Endodermal cell (in vitro differentiated cells): Measurements from ENCODE around the gene ELP4. TPM values are rescaled to one million over a fixed set of nuclear protein-coding genes. Genes with fewer than 3 reads are reported as not detected.
A peak's percentile ranks its signal among the peaks of the same experiment; 100 is the strongest.

Experiments
- DNase-seq: peaks from one replicate; pipeline ENCODE4 v3.0.0-alpha.2; 2017
- H3K27ac ChIP-seq: 2 replicates; pipeline ENCODE4 v1.5.1; 2013; ENCODE audit warnings: mild to moderate bottlenecking, low read depth, low read length, moderate library complexity
- H3K27me3 ChIP-seq: 2 replicates; pipeline ENCODE4 v1.6.1; 2013; ENCODE audit warnings: mild to moderate bottlenecking, low read length, moderate library complexity; ENCODE audit not compliant: insufficient read depth, control insufficient read depth, poor library complexity, severe bottlenecking
- H3K36me3 ChIP-seq: 2 replicates; pipeline ENCODE4 v1.7.0; 2013; ENCODE audit warnings: mild to moderate bottlenecking, low read length, moderate library complexity; ENCODE audit not compliant: control insufficient read depth, insufficient read depth
- H3K4me1 ChIP-seq: one replicate; pipeline ENCODE4 v1.7.0; 2013; ENCODE audit warnings: low read length; ENCODE audit not compliant: control insufficient read depth, insufficient read depth
- H3K4me3 ChIP-seq: 2 replicates; pipeline ENCODE4 v1.5.1; 2013; ENCODE audit warnings: mild to moderate bottlenecking, low read length, moderate library complexity
- H3K9ac ChIP-seq: 2 replicates; pipeline ENCODE4 v1.6.1; 2013; ENCODE audit warnings: mild to moderate bottlenecking, low read length, moderate library complexity; ENCODE audit not compliant: poor library complexity, severe bottlenecking; ENCODE audit errors: extremely low read depth
- H3K9me3 ChIP-seq: 2 replicates; pipeline ENCODE4 v1.6.1; 2013; ENCODE audit warnings: mild to moderate bottlenecking, low read length, moderate library complexity; ENCODE audit not compliant: control insufficient read depth
- H3K27ac Mint-ChIP-seq: 2 replicates; pipeline ENCODE4 v1.8.0; 2020; ENCODE audit warnings: mixed read lengths
- H3K27me3 Mint-ChIP-seq: 2 replicates; pipeline ENCODE4 v1.8.0; 2021; ENCODE audit warnings: mild to moderate bottlenecking, mixed read lengths; ENCODE audit not compliant: insufficient read depth
- H3K36me3 Mint-ChIP-seq: 2 replicates; pipeline ENCODE4 v1.8.0; 2020; ENCODE audit warnings: low read depth, mixed read lengths
- H3K4me1 Mint-ChIP-seq: 2 replicates; pipeline ENCODE4 v1.8.0; 2020; ENCODE audit warnings: mixed read lengths
- H3K4me3 Mint-ChIP-seq: 2 replicates; pipeline ENCODE4 v1.8.0; 2020; ENCODE audit warnings: mild to moderate bottlenecking, moderate library complexity, mixed read lengths
- H3K9me3 Mint-ChIP-seq: 2 replicates; pipeline ENCODE4 v1.8.0; 2020; ENCODE audit warnings: mild to moderate bottlenecking, mixed read lengths
- WGBS, 2 experiments: methylation state at CpG; one replicate each; pipeline versions ENCODE4 v1.1.5 to v1.1.7; 2013; ENCODE audit warnings: missing lambda C conversion rate in 2 of 2, mixed read lengths in 1 of 2; ENCODE audit not compliant: insufficient coverage in 1 of 2, insufficient read length in 1 of 2; 5-methylcytosine and 5-hydroxymethylcytosine counted together
- total RNA-seq, 2 donors: library from RNA; stranded (reverse); fragmentation: NEBNext Ultra II Directional in 1 of 2; extraction: Animal tissue kit (Norgen Biotek cat#: 25700) in 1 of 2; gene quantifications; 2 replicates in 1 of 2; 3 replicates in 1 of 2; pipeline ENCODE4 v1.2.1, GENCODE V29; 2021
- TF ChIP-seq, protein P1 (sequence below): fragments of 200-600 bp; sonication (generic); conservative IDR thresholded peaks from 2 replicates; pipeline ENCODE4 v1.5.0; 2021; ENCODE audit warnings: antibody characterized with exemption, mild to moderate bottlenecking

Gene ELP4
- total RNA-seq, 2 donors from 2014 or later, result 19.1 to 25.2 TPM

DNA sequence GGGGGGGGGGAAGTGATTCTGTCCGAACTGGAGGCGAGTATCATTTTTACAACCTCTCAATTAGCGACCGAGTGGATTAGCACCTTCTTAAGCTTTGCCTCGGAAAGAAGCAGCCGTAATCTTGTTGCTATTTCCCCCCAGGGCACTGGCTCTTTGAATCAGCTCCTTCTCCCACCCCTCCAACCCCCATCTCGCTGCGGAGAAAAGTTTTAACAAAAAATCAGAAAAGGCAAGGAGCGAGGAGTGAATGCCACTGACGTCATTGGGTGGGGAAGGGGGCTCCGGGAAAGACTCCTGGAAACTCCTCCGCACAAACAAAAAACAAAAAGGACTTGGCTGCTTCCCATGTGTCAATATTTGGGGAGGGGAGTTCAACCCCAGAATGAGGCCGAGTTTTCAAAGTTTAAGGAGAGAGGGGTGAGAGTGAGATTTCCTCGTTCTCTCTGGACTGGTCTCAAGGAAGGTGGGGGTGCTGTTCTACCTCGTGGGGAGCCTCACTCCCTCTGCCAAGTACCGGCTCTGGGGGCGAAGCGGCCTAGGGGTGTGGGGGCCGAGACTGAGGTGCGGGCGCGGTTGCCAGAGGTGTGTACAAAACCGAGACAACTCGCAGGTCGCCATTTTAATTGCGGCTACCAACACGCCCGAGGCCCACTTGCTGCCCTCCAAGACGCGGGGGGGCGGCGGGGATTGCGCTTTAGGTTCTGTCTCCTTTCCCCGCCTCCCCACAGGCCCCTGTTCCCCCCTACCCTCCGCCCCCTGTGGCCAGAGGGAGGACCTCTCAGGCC, 304.0 kb downstream of the ELP4 start:
- no peak overlapping the region for H3K9ac ChIP-seq
- H3K9me3 ChIP-seq, result no peaks in the 10 kb centered on the region
- no peaks in the 10 kb centered on the region for H3K36me3 Mint-ChIP-seq
- H3K9me3 Mint-ChIP-seq, result no peaks in the 10 kb centered on the region
- H3K4me1 Mint-ChIP-seq, result peaks cover 47% of the 10 kb centered on the region
- peaks cover 96% of the 10 kb centered on the region for H3K27me3 Mint-ChIP-seq
- H3K36me3 ChIP-seq, result no peaks in the 10 kb centered on the region
- 0 to 1% methylated on average over 11 to 33 of the region's 35 CpGs for whole genome bisulfite sequencing, 2 experiments
- H3K27ac Mint-ChIP-seq, result no peak overlapping the region
- peaks cover 88% of the 10 kb centered on the region for H3K27me3 ChIP-seq
- DNase-seq, result peak; percentile 71
- TF ChIP-seq, protein P1, sequence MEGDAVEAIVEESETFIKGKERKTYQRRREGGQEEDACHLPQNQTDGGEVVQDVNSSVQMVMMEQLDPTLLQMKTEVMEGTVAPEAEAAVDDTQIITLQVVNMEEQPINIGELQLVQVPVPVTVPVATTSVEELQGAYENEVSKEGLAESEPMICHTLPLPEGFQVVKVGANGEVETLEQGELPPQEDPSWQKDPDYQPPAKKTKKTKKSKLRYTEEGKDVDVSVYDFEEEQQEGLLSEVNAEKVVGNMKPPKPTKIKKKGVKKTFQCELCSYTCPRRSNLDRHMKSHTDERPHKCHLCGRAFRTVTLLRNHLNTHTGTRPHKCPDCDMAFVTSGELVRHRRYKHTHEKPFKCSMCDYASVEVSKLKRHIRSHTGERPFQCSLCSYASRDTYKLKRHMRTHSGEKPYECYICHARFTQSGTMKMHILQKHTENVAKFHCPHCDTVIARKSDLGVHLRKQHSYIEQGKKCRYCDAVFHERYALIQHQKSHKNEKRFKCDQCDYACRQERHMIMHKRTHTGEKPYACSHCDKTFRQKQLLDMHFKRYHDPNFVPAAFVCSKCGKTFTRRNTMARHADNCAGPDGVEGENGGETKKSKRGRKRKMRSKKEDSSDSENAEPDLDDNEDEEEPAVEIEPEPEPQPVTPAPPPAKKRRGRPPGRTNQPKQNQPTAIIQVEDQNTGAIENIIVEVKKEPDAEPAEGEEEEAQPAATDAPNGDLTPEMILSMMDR, result no peak
- H3K4me3 Mint-ChIP-seq, result peak overlapping the region; percentile 60
- H3K27ac ChIP-seq, result no peak overlapping the region
- H3K4me3 ChIP-seq, result peak overlapping the region; percentile 77
- H3K4me1 ChIP-seq, result peaks cover 3% of the 10 kb centered on the region

DNA sequence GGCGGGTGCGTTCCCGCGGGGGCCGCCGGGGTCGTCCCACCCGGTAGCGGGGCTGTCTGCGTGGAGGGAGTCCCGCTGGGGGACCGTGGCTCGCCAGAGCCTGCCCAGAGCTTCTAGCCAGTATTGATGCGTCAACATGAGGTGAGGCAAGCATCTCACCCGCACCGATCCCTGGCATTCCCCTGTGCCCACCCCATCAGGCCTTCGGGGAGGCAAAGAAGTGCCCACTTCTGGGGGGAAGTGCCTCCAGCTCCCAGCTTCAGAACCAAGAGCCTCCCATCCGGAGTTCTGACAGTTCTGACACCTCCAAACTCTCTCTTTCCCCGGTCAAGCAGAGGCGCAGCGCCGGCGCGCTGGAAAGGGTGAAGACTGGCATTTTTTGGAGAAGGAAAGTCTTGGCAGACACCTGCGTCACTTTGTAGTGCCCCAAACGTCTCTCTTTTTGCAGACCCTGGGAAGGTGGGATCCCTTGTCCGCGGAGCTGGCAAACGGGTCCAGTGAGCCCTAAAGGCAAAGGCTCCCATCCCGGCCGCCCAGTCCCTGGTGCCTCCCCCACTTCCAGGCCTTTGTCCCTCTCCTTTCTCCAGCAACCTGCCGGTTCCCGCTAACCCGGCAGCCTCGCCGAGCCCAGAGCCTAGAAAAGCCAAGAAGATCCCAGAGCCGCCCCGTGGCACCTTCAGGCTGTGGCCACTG, 304.8 kb downstream of the ELP4 start:
- Histone ChIP-seq H3K9ac (peak overlapping the region; percentile 6), H3K27ac (no peak overlapping the region), H3K4me1 (peaks cover 3% of the 10 kb centered on the region), H3K27me3 (peaks cover 88% of the 10 kb centered on the region), H3K36me3 (no peaks in the 10 kb centered on the region), H3K9me3 (no peaks in the 10 kb centered on the region), H3K4me3 (peak overlapping the region; percentile 77)
- Mint-ChIP-seq H3K4me3 (peak overlapping the region; percentile 60), H3K4me1 (peaks cover 44% of the 10 kb centered on the region), H3K27ac (no peak overlapping the region), H3K36me3 (no peaks in the 10 kb centered on the region), H3K27me3 (peaks cover 96% of the 10 kb centered on the region), H3K9me3 (no peaks in the 10 kb centered on the region)
- TF ChIP-seq, protein P1, result no peak
- peak; percentile 80 for DNase-seq
- 2 to 4% methylated on average over 13 to 38 of the region's 38 CpGs for WGBS, 2 experiments

DNA sequence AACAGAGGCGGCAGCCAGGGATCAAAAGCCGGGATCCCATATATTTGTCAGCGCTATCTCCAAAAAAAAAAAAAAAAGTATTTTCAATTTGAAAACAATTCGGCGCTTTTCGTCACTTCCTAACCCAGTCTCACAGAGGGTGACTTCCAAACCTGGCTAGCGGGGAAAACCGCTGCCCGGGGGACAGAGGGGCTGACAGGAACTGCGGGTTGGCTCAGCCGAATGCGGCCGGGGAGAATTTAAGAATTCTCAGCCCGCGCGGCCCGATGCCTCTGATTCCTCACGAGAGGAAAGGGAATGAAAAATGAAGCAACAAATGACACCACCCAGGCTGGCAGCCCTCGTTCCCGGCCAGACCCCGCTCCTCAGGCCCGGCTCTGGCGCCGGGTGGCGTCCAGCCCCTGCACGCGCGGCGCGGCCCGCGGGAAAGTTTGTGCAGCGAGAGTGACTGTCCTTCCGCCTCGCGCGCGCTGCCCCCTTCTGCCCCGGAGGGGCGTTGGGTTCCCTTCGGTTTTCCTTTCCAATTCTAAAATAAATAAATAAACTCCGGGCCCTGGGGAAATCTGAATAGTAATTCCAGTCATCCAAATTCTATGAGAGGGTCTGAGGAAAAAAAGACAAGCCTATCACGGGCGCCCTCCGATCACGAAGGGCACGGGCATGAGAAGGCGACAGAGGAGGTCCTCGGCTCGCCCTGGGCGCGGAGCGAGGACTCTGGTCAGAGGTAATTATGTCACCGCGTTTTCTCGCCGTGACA, 306.3 kb downstream of the ELP4 start:
- TF ChIP-seq, protein P1, result no peak
- Histone ChIP-seq H3K9ac (no peak overlapping the region), H3K27me3 (peaks cover 91% of the 10 kb centered on the region), H3K27ac (no peak overlapping the region), H3K36me3 (no peaks in the 10 kb centered on the region), H3K4me1 (peaks cover 3% of the 10 kb centered on the region), H3K4me3 (peak overlapping the region; percentile 77), H3K9me3 (no peaks in the 10 kb centered on the region)
- Mint-ChIP-seq H3K27ac (no peak overlapping the region), H3K4me1 (peaks cover 42% of the 10 kb centered on the region), H3K36me3 (no peaks in the 10 kb centered on the region), H3K4me3 (peak overlapping the region; percentile 60), H3K27me3 (peaks cover 97% of the 10 kb centered on the region), H3K9me3 (no peaks in the 10 kb centered on the region)
- 1 to 4% methylated on average over 12 to 57 of the region's 57 CpGs for WGBS, 2 experiments
- DNase-seq, result peak; percentile 57
